Activated naive CD4-positive, alpha-beta T cell treated with anti-CD3 and anti-CD28 coated beads, Interleukin-2, amount 10 ng/mL, durations not matched to agents 7 days and 5 days (primary cell): Measurements from ENCODE around the gene SEMA6D.

Experiments
- CTCF ChIA-PET: fragments of 350-600 bp; sonication (Branson Sonifier 250); formaldehyde crosslinking; loops from one replicate; lab custom pipeline; 2021; ENCODE audit warnings: antibody characterized with exemption; lab: Charles Lee
- DNase-seq: peaks from one replicate; pipeline ENCODE4 v3.0.0-alpha.2; 2020
- H3K27ac Mint-ChIP-seq: one replicate; pipeline ENCODE4 v1.8.0; 2021; ENCODE audit warnings: mild to moderate bottlenecking, moderate library complexity, mixed read lengths
- H3K27me3 Mint-ChIP-seq: one replicate; pipeline ENCODE4 v1.8.0; 2021; ENCODE audit warnings: mild to moderate bottlenecking, mixed read lengths
- H3K36me3 Mint-ChIP-seq: one replicate; pipeline ENCODE4 v1.8.0; 2021; ENCODE audit warnings: mixed read lengths
- H3K4me1 Mint-ChIP-seq: one replicate; pipeline ENCODE4 v1.8.0; 2021; ENCODE audit warnings: mixed read lengths
- H3K4me3 Mint-ChIP-seq: one replicate; pipeline ENCODE4 v1.8.0; 2021; ENCODE audit warnings: mild to moderate bottlenecking, moderate library complexity, mixed read lengths
- H3K9me3 Mint-ChIP-seq: one replicate; pipeline ENCODE4 v1.8.0; 2021; ENCODE audit warnings: mixed read lengths

Gene SEMA6D

DNA sequence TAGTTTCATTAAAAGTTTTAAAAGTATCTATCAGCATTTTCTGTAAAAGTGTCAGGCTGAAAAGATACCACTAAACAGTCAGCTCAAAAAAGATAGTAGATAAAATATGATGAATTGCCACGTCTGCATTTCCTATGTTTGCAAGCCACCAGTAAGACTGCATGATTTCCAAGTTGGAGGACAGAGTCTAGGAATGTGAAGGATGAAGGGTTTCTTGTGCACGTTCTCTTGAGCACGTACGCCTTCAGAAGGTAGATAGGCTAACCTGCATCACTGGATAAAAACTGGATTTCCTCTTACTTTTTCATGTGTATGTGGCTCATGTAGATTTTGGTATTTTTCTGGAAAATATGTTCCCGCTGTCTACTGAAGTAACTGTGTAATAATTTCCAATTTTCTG lies 9.9 kb upstream of the SEMA6D start:
- CTCF ChIA-PET: no interaction called here
- H3K4me3 Mint-ChIP-seq: no peak overlapping the region
- no peaks in the 10 kb centered on the region for H3K36me3 Mint-ChIP-seq
- no peaks in the 10 kb centered on the region for H3K27me3 Mint-ChIP-seq
- H3K9me3 Mint-ChIP-seq: no peaks in the 10 kb centered on the region
- no peaks in the 10 kb centered on the region for H3K4me1 Mint-ChIP-seq
- no peak for DNase-seq
- no peak overlapping the region for H3K27ac Mint-ChIP-seq

DNA sequence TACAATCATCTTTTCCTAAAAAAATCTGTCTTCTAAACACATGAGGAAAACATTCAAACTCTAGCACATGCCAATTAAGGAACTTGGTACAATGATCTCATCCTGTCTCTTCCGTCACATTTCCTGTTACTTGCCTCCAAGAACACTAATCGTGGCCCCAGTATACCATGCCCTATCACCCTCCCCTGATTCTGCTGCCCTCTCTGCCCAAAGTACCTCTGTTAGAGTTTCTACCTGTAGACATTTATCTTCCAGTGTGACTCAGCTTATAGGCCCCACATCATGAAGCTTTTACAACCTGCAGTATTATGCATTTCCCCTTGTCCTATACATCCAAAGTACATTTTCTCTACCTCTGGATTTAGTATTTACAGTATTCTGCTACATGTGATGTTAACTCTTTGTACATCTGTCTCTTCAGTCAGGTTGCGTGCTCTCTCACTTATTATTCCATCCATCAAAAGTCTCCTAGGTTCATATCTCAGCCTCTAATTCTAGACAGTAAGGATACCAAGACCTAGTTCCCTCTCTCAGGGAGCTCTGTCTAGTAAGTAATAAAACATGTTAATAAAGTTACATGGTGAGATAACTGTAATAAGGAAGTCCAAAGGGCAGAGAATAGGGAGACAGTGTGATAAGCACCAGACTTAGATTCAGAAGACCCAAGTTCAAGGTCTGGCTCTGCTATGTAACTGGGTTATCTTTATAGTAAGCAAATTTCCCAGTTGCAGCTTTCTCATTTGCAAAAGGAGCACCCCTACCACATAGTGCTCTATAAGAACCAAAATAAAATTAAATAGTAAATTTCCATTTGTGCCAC lies 8.9 kb upstream of the SEMA6D start:
- DNase-seq: no peak
- no peaks in the 10 kb centered on the region for H3K36me3 Mint-ChIP-seq
- H3K4me3 Mint-ChIP-seq: no peak overlapping the region
- no peak overlapping the region for H3K27ac Mint-ChIP-seq
- no peaks in the 10 kb centered on the region for H3K9me3 Mint-ChIP-seq
- no peaks in the 10 kb centered on the region for H3K27me3 Mint-ChIP-seq
- CTCF ChIA-PET: no interaction called here
- no peaks in the 10 kb centered on the region for H3K4me1 Mint-ChIP-seq

DNA sequence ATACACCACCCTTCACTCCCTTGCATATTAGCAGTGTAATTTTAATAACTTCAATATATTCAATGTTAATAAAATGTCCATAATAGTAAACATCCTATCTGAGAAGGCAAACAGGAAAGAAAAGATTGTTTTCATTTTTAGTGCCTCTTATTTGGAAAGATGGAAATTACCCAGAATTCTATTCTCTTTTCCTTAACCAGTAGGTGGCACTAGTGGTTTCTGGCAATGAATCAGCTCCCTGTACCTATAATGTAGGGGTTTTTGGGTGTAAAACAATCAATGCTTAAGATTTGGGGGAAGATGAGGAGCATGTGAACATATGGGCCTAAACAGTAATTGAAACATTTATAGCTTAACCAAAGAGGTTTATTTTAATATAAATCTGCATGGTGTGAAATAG lies 5.7 kb upstream of the SEMA6D start:
- no peaks in the 10 kb centered on the region for H3K36me3 Mint-ChIP-seq
- no peak overlapping the region for H3K4me3 Mint-ChIP-seq
- no peak overlapping the region for H3K27ac Mint-ChIP-seq
- no peaks in the 10 kb centered on the region for H3K9me3 Mint-ChIP-seq
- no peaks in the 10 kb centered on the region for H3K4me1 Mint-ChIP-seq
- CTCF ChIA-PET: interaction anchor here (0.7 to 2.6 kb wide), 5 partner anchors 276 to 1054 kb away, joined by 3 to 15 read pairs (median 3); no protein-coding TSS in a partner anchor
- DNase-seq: no peak
- peaks cover 17% of the 10 kb centered on the region for H3K27me3 Mint-ChIP-seq

DNA sequence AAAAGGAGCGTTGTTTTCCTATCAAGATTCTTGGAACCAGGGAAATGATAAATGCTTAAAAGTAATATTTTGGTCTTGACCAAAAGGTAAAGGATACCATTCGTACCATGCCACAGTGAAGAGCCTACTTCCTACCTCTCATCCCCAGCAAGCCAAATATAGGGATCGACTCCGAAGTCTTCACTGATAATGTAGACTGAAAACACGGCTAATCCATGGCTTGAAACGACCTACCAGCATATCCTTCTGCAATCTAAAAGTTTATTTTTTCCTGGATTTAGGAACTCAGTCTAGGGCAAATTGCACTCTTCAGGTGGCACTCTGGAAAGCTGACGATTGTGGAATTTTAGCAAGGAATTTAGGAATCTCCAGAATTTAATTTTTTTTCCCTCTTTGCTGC lies 1.9 kb upstream of the SEMA6D start:
- peaks cover 1% of the 10 kb centered on the region for H3K36me3 Mint-ChIP-seq
- peaks cover 50% of the 10 kb centered on the region for H3K27me3 Mint-ChIP-seq
- no peaks in the 10 kb centered on the region for H3K4me1 Mint-ChIP-seq
- DNase-seq: no peak
- CTCF ChIA-PET: no interaction called here
- H3K27ac Mint-ChIP-seq: no peak overlapping the region
- no peak overlapping the region for H3K4me3 Mint-ChIP-seq
- no peaks in the 10 kb centered on the region for H3K9me3 Mint-ChIP-seq

DNA sequence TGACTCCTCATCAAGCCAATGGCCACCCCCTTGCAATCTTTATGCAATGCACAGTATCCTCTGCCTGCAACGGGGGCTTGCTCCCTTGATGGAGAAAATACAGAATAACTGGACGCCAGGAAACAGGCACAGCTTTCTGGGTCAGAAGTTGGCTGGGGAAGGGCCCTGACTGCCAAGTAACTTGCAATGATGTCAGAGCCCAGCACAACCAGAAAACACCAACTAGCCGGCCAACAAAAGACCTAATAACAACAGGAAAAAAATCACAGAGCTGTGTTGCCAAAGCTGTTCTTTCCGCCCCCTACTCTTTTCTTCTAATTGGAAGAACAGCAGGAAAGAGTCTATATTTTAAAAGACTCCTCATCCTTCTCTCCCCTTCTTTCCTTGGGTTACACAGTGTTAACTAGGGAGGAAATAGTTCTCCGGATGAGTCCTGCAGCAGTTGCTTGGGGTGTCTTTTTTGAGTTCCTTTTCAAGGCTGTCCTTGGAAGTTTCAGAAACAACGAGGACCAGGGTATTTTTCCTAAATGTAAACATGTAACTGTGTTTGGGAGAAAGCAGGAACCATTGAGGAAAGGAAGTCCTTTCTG lies 1.4 kb upstream of the SEMA6D start:
- Mint-ChIP-seq H3K36me3 (peaks cover 1% of the 10 kb centered on the region), H3K9me3 (no peaks in the 10 kb centered on the region), H3K4me1 (no peaks in the 10 kb centered on the region), H3K4me3 (no peak overlapping the region), H3K27ac (no peak overlapping the region), H3K27me3 (peaks cover 52% of the 10 kb centered on the region)
- DNase-seq: no peak
- CTCF ChIA-PET: no interaction called here

DNA sequence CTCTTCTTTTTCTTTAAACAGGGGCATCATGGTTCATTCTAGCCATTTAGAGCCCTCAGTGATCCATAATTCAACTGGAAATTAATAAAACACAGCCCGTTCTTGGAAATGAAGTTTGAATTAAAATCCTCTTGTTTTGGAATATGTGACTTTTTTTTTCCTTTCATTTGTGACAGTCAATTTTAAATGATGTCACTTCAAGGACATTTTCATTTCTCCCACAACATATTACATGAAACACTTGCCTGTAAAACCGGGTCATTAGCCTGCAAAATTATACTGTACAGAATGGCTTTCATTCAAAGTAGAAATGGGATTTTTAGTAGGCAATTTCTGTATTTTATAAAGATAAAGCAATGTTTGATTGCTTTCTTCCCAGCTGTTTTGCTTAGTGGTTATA lies 789 bp upstream of the SEMA6D start:
- H3K9me3 Mint-ChIP-seq: no peaks in the 10 kb centered on the region
- H3K27ac Mint-ChIP-seq: no peak overlapping the region
- CTCF ChIA-PET: interaction anchor here (1.5 kb wide), 1 partner anchor 271 kb away, joined by 4 read pairs; no protein-coding TSS in a partner anchor
- H3K36me3 Mint-ChIP-seq: peaks cover 1% of the 10 kb centered on the region
- H3K27me3 Mint-ChIP-seq: peaks cover 52% of the 10 kb centered on the region
- no peak overlapping the region for H3K4me3 Mint-ChIP-seq
- no peaks in the 10 kb centered on the region for H3K4me1 Mint-ChIP-seq
- DNase-seq: no peak

DNA sequence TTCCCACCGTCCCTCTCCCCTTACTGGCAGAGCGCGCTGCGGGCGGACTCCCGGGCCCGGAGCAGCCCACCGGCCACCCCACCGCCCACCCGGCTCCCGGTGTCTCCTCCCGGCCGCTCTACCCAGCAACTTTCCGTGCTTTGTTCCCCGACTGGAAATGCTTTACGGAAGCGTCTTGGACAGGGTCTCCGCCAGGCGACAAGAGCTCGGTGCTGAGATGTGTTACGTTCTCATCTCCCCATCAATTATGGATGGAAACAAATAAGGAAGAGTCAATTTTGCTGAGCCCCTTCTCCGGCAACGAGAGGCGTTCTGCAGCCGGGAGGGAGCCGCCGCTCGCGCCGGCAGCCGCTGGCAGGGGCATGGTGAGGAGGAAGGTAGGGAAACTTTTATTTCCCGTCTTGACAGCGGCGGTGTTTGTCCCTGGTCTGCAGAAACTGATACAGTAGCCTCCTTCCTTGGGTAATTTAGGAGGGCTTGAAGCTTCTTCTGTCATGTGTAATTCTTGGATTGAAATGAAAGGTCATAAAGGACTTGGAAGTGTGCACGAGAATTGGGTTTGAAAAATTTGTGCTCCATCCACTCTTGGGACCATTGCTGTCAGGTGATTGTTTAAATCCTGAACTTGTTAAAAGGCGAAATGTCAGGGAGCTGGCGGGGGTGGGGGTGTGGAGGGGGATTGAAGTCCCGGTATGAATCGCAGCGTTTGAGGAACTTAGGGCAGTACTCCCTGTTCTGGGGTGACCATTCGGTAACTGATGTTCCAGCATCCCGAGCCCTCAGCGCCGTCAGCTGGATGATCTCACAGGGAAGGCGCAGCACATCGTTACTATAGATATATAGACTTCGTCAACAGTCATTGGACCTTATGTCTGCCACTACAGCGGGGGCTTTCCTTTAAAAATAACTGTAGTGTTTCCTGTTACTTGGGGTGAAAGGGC lies 1.5 kb downstream of the SEMA6D start:
- Mint-ChIP-seq H3K4me1 (no peaks in the 10 kb centered on the region), H3K27ac (no peak overlapping the region), H3K27me3 (peaks cover 52% of the 10 kb centered on the region), H3K4me3 (no peak overlapping the region), H3K36me3 (peaks cover 1% of the 10 kb centered on the region), H3K9me3 (no peaks in the 10 kb centered on the region)
- CTCF ChIA-PET: no interaction called here
- DNase-seq: no peak

DNA sequence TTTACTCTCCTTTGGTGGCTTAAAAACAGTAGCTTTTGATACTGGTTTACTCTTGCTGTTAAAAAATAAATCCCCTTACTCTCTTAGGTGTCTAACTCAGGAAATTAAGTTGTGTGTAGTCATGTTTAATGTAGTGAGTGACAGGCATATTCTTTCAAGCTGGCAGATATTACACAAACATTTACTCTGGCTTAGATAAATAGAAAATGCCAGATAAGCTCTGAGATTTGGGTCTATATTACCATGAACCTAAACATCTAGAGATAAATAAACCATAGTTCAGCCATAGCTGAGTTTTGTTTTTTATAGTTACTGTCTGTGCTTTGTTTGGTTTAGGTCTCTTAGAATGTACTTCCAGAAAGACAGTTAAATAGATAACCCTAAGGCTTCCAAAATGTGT lies 2.4 kb downstream of the SEMA6D start:
- no peak for DNase-seq
- Mint-ChIP-seq H3K36me3 (peaks cover 1% of the 10 kb centered on the region), H3K27me3 (peaks cover 52% of the 10 kb centered on the region), H3K27ac (no peak overlapping the region), H3K9me3 (no peaks in the 10 kb centered on the region), H3K4me3 (no peak overlapping the region), H3K4me1 (no peaks in the 10 kb centered on the region)
- CTCF ChIA-PET: no interaction called here

DNA sequence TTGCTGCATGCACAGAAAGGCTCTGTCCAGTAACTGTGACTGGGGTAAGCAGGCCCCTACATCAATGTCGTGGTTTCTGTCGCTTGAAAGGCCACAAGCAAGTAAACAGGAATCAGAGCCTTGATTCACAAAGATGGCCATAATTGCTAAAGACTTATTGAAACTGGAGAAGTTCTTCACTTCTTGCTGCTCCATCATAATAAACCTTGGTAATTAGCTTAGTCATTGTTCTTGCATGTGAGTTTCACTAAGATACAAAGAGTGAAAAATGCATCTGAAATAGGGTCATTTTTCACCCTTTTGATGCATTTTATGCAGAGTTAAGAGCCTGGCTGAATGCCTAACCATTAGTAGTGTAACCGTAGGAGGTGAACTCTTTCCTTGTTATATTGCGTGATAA lies 3.2 kb downstream of the SEMA6D start:
- Mint-ChIP-seq H3K9me3 (no peaks in the 10 kb centered on the region), H3K4me3 (no peak overlapping the region), H3K27ac (no peak overlapping the region), H3K4me1 (no peaks in the 10 kb centered on the region), H3K27me3 (peaks cover 45% of the 10 kb centered on the region), H3K36me3 (peaks cover 1% of the 10 kb centered on the region)
- CTCF ChIA-PET: no interaction called here
- DNase-seq: no peak

DNA sequence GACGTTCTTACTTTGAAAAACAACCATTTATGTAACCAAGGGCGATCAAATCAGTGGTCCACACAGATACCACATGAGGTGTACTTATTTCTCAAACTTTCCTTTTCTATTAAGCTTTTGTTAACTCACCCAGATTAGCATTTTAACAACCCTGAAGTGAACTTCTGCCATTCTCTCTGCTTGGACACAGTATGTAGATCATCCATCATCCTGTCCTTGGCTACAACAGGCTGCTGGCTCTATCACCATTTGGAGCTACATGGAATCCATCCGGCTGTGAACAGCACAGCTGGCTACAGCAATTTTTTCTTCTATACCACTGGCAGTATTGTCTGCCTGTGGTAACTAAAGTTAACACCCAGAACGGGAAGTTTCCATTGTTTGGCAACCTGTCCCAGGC lies 4.4 kb downstream of the SEMA6D start:
- no peak for DNase-seq
- Mint-ChIP-seq H3K4me1 (no peaks in the 10 kb centered on the region), H3K9me3 (no peaks in the 10 kb centered on the region), H3K27ac (no peak overlapping the region), H3K36me3 (peaks cover 1% of the 10 kb centered on the region), H3K4me3 (no peak overlapping the region), H3K27me3 (peaks cover 34% of the 10 kb centered on the region)
- CTCF ChIA-PET: no interaction called here

DNA sequence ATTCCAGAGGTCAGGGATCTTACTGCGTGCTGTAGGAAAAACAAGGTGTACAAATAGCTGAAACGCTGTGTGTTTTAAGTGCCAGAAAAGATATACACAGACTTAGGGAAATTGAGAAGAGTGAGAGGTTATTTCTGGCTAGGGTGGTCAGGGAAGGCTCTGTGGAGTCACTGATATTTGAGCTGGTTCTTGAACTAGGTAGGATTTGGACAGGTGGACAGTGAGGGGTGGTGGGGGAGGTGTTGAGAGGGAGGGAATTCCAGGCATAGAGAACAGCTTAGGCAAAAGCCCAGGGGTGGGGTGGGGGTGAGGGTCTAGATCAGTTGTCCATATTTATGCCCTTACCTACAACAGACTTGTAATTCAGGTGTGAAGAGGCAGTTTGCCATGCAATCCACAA lies 7.0 kb downstream of the SEMA6D start:
- CTCF ChIA-PET: no interaction called here
- no peak overlapping the region for H3K27ac Mint-ChIP-seq
- no peaks in the 10 kb centered on the region for H3K9me3 Mint-ChIP-seq
- H3K4me1 Mint-ChIP-seq: no peaks in the 10 kb centered on the region
- H3K4me3 Mint-ChIP-seq: no peak overlapping the region
- H3K27me3 Mint-ChIP-seq: peaks cover 7% of the 10 kb centered on the region
- no peak for DNase-seq
- H3K36me3 Mint-ChIP-seq: no peaks in the 10 kb centered on the region

DNA sequence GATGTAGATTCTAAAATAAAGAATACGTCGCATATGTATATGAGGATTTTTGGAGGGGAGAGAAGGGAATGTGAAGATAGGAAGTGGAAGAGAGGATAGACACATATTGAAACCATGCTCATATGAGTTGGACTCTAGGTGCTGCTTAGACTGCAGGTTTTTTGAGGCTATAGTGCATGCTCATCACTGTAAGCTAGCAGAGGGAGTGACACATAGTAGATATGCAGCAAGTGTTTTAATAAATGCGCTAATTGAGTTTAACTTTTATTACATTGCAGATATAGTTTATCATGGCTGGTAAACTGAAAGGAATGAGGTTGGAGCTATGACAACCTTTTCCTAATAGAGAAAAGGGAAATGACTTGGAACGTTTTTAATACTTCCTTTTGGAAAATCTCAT lies 7.7 kb downstream of the SEMA6D start:
- Mint-ChIP-seq H3K4me3 (no peak overlapping the region), H3K27me3 (peaks cover 6% of the 10 kb centered on the region), H3K36me3 (no peaks in the 10 kb centered on the region), H3K27ac (no peak overlapping the region), H3K4me1 (no peaks in the 10 kb centered on the region), H3K9me3 (no peaks in the 10 kb centered on the region)
- CTCF ChIA-PET: no interaction called here
- no peak for DNase-seq

DNA sequence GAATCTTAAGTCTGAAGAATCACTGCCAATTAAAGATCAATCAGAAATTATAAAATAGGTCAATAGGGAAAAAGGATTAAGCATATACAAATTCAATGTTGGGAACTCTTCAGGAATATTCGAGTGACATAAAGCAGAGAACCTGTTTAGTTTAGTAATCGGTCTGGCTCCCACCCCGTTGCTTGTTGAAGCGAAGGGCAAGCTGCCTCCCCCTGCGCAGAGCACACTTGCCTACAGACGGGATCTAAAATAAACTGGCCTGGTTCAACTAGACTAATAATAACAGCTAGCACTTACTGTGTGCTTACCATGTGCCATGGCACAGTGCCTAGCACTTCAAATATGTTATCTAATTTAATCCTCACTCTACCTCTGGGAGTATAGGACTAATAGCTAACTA lies 8.6 kb downstream of the SEMA6D start:
- Mint-ChIP-seq H3K4me3 (no peak overlapping the region), H3K9me3 (no peaks in the 10 kb centered on the region), H3K4me1 (no peaks in the 10 kb centered on the region), H3K27ac (no peak overlapping the region), H3K36me3 (no peaks in the 10 kb centered on the region), H3K27me3 (no peaks in the 10 kb centered on the region)
- CTCF ChIA-PET: interaction anchor here (1.3 kb wide), 1 partner anchor 8 kb away, joined by 4 read pairs; the partner anchor contains the start of gene SEMA6D
- no peak for DNase-seq

DNA sequence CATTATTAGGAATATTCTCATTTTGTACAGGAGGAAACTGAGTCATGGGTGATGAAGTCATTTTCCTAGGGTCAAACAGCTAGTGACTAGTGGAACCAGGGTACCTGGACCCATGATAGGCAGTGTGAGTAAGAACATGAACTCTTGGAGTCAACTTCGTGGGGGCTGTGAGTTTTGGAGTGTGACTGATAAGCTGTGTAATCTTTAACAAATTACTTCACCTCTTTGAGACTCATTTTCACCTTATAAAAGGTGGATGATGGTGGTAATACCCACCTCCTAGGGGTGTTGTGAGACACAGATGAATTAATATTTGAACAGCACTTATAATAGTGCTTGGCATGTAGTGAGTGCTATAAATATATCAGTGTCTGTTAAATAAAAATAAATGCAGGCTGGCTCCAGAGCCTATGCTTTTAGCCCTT lies 9.1 kb downstream of the SEMA6D start:
- DNase-seq: no peak
- no peaks in the 10 kb centered on the region for H3K27me3 Mint-ChIP-seq
- H3K4me1 Mint-ChIP-seq: no peaks in the 10 kb centered on the region
- no peaks in the 10 kb centered on the region for H3K9me3 Mint-ChIP-seq
- no peak overlapping the region for H3K27ac Mint-ChIP-seq
- H3K4me3 Mint-ChIP-seq: no peak overlapping the region
- H3K36me3 Mint-ChIP-seq: no peaks in the 10 kb centered on the region
- CTCF ChIA-PET: interaction anchor here (1.3 kb wide), 1 partner anchor 9 kb away, joined by 4 read pairs; the partner anchor contains the start of gene SEMA6D
